SK-N-SH (cell line): ENCODE data around the gene PIAS1.

Experiments
- CTCF ChIP-seq: fragments of 200-600 bp; sonication (generic); IDR thresholded peaks from 2 replicates; pipeline ENCODE4 v1.6.1; 2017; ENCODE audit warnings: antibody characterized with exemption, mild to moderate bottlenecking, moderate library complexity
- EP300 ChIP-seq, 2 experiments: IDR thresholded peaks; 2 replicates each; pipeline versions ENCODE4 v1.4.0 to v1.6.1; 2012; ENCODE audit warnings: borderline replicate concordance in 1 of 2, low read depth in 1 of 2, low read length in 1 of 2
- EZH2phosphoT487 ChIP-seq: fragments of 200-600 bp; sonication (generic); IDR thresholded peaks from 2 replicates; pipeline ENCODE4 v1.6.1; 2017; ENCODE audit warnings: low read depth, mixed run types, mild to moderate bottlenecking, antibody characterized with exemption, moderate library complexity, borderline replicate concordance
- GABPA ChIP-seq: IDR thresholded peaks from 2 replicates; pipeline ENCODE4 v1.4.0; 2012; ENCODE audit warnings: low read depth, mild to moderate bottlenecking
- MAX ChIP-seq: IDR thresholded peaks from 2 replicates; pipeline ENCODE4 v1.4.0; 2012; ENCODE audit warnings: low read depth
- MXI1 ChIP-seq: IDR thresholded peaks from 2 replicates; pipeline ENCODE4 v1.6.1; 2012; ENCODE audit warnings: mild to moderate bottlenecking, low read depth, low read length, improper control_type of control experiment
- POLR2AphosphoS5 ChIP-seq: IDR thresholded peaks from 2 replicates; pipeline ENCODE4 v1.6.1; 2012; ENCODE audit warnings: low read depth, low read length
- REST ChIP-seq: IDR thresholded peaks from 2 replicates; pipeline ENCODE4 v1.6.1; 2012; ENCODE audit warnings: mild to moderate bottlenecking, low read depth, low read length, moderate library complexity
- SMC3 ChIP-seq: IDR thresholded peaks from 2 replicates; pipeline ENCODE4 v1.6.1; 2012; ENCODE audit warnings: low read depth, low read length, improper control_type of control experiment
- USF2 ChIP-seq: fragments of 150-350 bp; IDR thresholded peaks from 2 replicates; pipeline ENCODE4 v1.6.1; 2017; ENCODE audit warnings: antibody characterized with exemption, low read length, low read depth, borderline replicate concordance

GRCh38 chr15:68053001-68053400 lies 1.1 kb upstream of the PIAS1 start:
- TF ChIP-seq MXI1, result no peak
- TF ChIP-seq REST, result no peak
- no peak for TF ChIP-seq EP300 (IDR thresholded peaks at IDR 0.05; ENCODE audit: borderline replicate concordance in 1 of 2, low read depth in 1 of 2, low read length in 1 of 2)
- no peak for TF ChIP-seq CTCF
- TF ChIP-seq POLR2AphosphoS5, result no peak
- TF ChIP-seq USF2, result no peak
- no peak for TF ChIP-seq MAX
- TF ChIP-seq EZH2phosphoT487, result no peak
- TF ChIP-seq GABPA, result no peak
- no peak for TF ChIP-seq SMC3
